H1 (cell line): ENCODE results near the gene GRID1. TPM values are rescaled to one million over a fixed set of nuclear protein-coding genes. Genes with fewer than 3 reads are reported as not detected.

ENCODE experiments used
- CTCF ChIA-PET: fragments of 300-600 bp; sonication (Branson Sonifier 250); formaldehyde crosslinking; loops from one replicate; lab custom pipeline; 2021; ENCODE audit not compliant: partially characterized antibody; lab: Charles Lee
- POLR2A ChIA-PET: fragments of 300-600 bp; sonication (Branson Sonifier 250); formaldehyde crosslinking; loops from one replicate; lab custom pipeline; 2021; ENCODE audit warnings: inconsistent platforms; ENCODE audit not compliant: partially characterized antibody; lab: Charles Lee
- DNase-seq, 2 experiments: peaks; one replicate each; pipeline versions ENCODE4 v3.0.0 to v3.0.0-alpha.2; 2010 to 2022; ENCODE audit warnings: low spot score in 2 of 2, low read depth in 1 of 2, mixed read lengths in 1 of 2
- FAIRE-seq: peaks from 2 replicates; lab custom pipeline; 2011; peaks lifted over from hg19 to GRCh38; lab: Jason Lieb, UNC
- H2AFZ ChIP-seq: 2 replicates; pipeline ENCODE4 v1.8.1; 2012; ENCODE audit warnings: low read length, inconsistent platforms
- H2AK5ac ChIP-seq: 2 replicates; pipeline ENCODE4 v1.6.1; 2013; ENCODE audit warnings: low read depth, low read length
- H2BK120ac ChIP-seq: replicated peaks from 2 replicates; pipeline ENCODE3; 2013; ENCODE audit warnings: low read depth, low read length, inconsistent platforms
- H2BK12ac ChIP-seq: 2 replicates; pipeline ENCODE4 v1.6.1; 2013; ENCODE audit warnings: low read depth, low read length
- H2BK15ac ChIP-seq: 2 replicates; pipeline ENCODE4 v1.6.1; 2013; ENCODE audit warnings: low read length
- H2BK20ac ChIP-seq: 2 replicates; pipeline ENCODE4 v1.6.1; 2013; ENCODE audit warnings: low read length
- H2BK5ac ChIP-seq: 2 replicates; pipeline ENCODE4 v1.6.1; 2013; ENCODE audit warnings: low read depth, low read length
- H3K14ac ChIP-seq: 2 replicates; pipeline ENCODE4 v1.6.1; 2013; ENCODE audit warnings: inconsistent platforms; ENCODE audit not compliant: insufficient read length
- H3K18ac ChIP-seq: 2 replicates; pipeline ENCODE4 v1.6.1; 2013; ENCODE audit warnings: low read length; ENCODE audit errors: extremely low read depth
- H3K23ac ChIP-seq: 2 replicates; pipeline ENCODE4 v1.6.1; 2013; ENCODE audit warnings: inconsistent platforms; ENCODE audit not compliant: insufficient read length
- H3K23me2 ChIP-seq: 2 replicates; pipeline ENCODE4 v1.6.1; 2013; ENCODE audit warnings: low read depth, low read length
- H3K27ac ChIP-seq: 2 replicates; pipeline ENCODE4 v1.6.1; 2011; ENCODE audit warnings: low read depth, low read length, inconsistent platforms
- H3K27me3 ChIP-seq, 4 experiments: replicated peaks in 1 of 4; 1 replicate in 1 of 4; 2 replicates in 3 of 4; pipeline versions ENCODE4 v1.6.1 to v1.8.1; 2011 to 2013; ENCODE audit warnings: low read length in 3 of 4, mild to moderate bottlenecking in 3 of 4, inconsistent platforms in 2 of 4, mixed read lengths in 2 of 4, moderate library complexity in 1 of 4; ENCODE audit not compliant: control insufficient read depth in 3 of 4, insufficient read depth in 3 of 4; ENCODE audit errors: extremely low read depth in 1 of 4
- H3K36me3 ChIP-seq, 4 experiments: 2 replicates each; pipeline versions ENCODE4 v1.6.1 to v1.8.1; 2011 to 2013; ENCODE audit warnings: mild to moderate bottlenecking in 4 of 4, low read length in 3 of 4, moderate library complexity in 2 of 4, control low read depth in 1 of 4, inconsistent platforms in 1 of 4; ENCODE audit not compliant: insufficient read depth in 4 of 4, control insufficient read depth in 2 of 4
- H3K4ac ChIP-seq: replicated peaks from 2 replicates; pipeline ENCODE3; 2013; ENCODE audit warnings: low read length, low read depth, mixed read lengths, inconsistent platforms; ENCODE audit not compliant: insufficient read length
- H3K4me1 ChIP-seq, 4 experiments: replicated peaks in 1 of 4; 1 replicate in 1 of 4; 2 replicates in 3 of 4; pipeline versions ENCODE4 v1.6.1 to v1.8.1; 2011 to 2013; ENCODE audit warnings: low read length in 3 of 4, inconsistent platforms in 2 of 4, mixed read lengths in 1 of 4; ENCODE audit not compliant: insufficient read depth in 4 of 4, control insufficient read depth in 3 of 4
- H3K4me2 ChIP-seq, 2 experiments: 2 replicates each; pipeline versions ENCODE4 v1.6.1 to v1.8.1; 2011 to 2013; ENCODE audit warnings: low read depth in 2 of 2, low read length in 2 of 2, control low read depth in 1 of 2, inconsistent platforms in 1 of 2, mild to moderate bottlenecking in 1 of 2; ENCODE audit not compliant: insufficient read depth in 1 of 2
- H3K4me3 ChIP-seq, 4 experiments: fragments of 200-600, 300-600 bp in 1 of 4; sonication (generic), shearing (Covaris generic), sonication (Bioruptor Twin) in 1 of 4; 2 replicates each; pipeline versions ENCODE4 v1.5.1 to v1.8.1; 2011 to 2016; ENCODE audit warnings: low read length in 4 of 4, low read depth in 3 of 4, control low read depth in 2 of 4, inconsistent platforms in 2 of 4, mild to moderate bottlenecking in 2 of 4, mixed read lengths in 1 of 4, moderate library complexity in 1 of 4; ENCODE audit not compliant: insufficient read depth in 2 of 4; ENCODE audit errors: extremely low read depth in 1 of 4
- H3K56ac ChIP-seq: replicated peaks from 2 replicates; pipeline ENCODE3; 2013; ENCODE audit warnings: low read depth, mild to moderate bottlenecking, mixed read lengths, low read length, inconsistent platforms; ENCODE audit not compliant: insufficient read length
- H3K79me1 ChIP-seq: 2 replicates; pipeline ENCODE4 v1.6.1; 2013; ENCODE audit warnings: low read depth, low read length, control low read depth
- H3K79me2 ChIP-seq, 2 experiments: 2 replicates each; pipeline versions ENCODE4 v1.6.1 to v1.8.1; 2012 to 2013; ENCODE audit warnings: low read length in 2 of 2, mild to moderate bottlenecking in 2 of 2, inconsistent platforms in 1 of 2; ENCODE audit not compliant: insufficient read depth in 2 of 2, control insufficient read depth in 1 of 2
- H3K9ac ChIP-seq, 4 experiments: replicated peaks in 1 of 4; 1 replicate in 1 of 4; 2 replicates in 3 of 4; pipeline versions ENCODE4 v1.6.1 to v1.8.1; 2011 to 2013; ENCODE audit warnings: low read depth in 3 of 4, low read length in 3 of 4, control low read depth in 2 of 4, mild to moderate bottlenecking in 2 of 4, moderate library complexity in 2 of 4, inconsistent platforms in 1 of 4; ENCODE audit errors: extremely low read depth in 1 of 4
- H3K9me3 ChIP-seq, 2 experiments: 2 replicates each; pipeline versions ENCODE4 v1.6.1 to v1.8.1; 2012 to 2013; ENCODE audit warnings: mild to moderate bottlenecking in 2 of 2, moderate library complexity in 2 of 2, control low read depth in 1 of 2, inconsistent platforms in 1 of 2, low read depth in 1 of 2, low read length in 1 of 2, mixed read lengths in 1 of 2; ENCODE audit not compliant: insufficient read depth in 2 of 2
- H4K20me1 ChIP-seq, 2 experiments: replicated peaks in 1 of 2; 2 replicates each; pipeline versions ENCODE3 to v1.8.1; 2011 to 2013; ENCODE audit warnings: inconsistent platforms in 2 of 2, low read length in 2 of 2, mild to moderate bottlenecking in 1 of 2; ENCODE audit not compliant: insufficient read depth in 2 of 2, control insufficient read depth in 1 of 2
- H4K5ac ChIP-seq: 2 replicates; pipeline ENCODE4 v1.6.1; 2013; ENCODE audit warnings: low read length, low read depth, mixed read lengths, inconsistent platforms; ENCODE audit not compliant: insufficient read length
- H4K8ac ChIP-seq: 2 replicates; pipeline ENCODE4 v1.8.0; 2013; ENCODE audit warnings: mild to moderate bottlenecking, moderate library complexity, low read length, inconsistent platforms; ENCODE audit not compliant: insufficient read depth; ENCODE audit errors: extremely low read depth
- H4K91ac ChIP-seq: replicated peaks from 2 replicates; pipeline ENCODE3; 2013; ENCODE audit warnings: low read length, mixed read lengths, inconsistent platforms; ENCODE audit not compliant: insufficient read length
- MAFK ChIP-seq: IDR thresholded peaks from 2 replicates; pipeline ENCODE4 v1.6.1; 2012; ENCODE audit warnings: low read depth, mild to moderate bottlenecking, improper control_type of control experiment, low read length
- ZNF274 ChIP-seq: IDR thresholded peaks from 2 replicates; pipeline ENCODE4 v1.7.0; 2012; ENCODE audit warnings: low read length, borderline replicate concordance; ENCODE audit errors: extremely low read depth
- WGBS, 2 experiments: shearing (Covaris generic) in 1 of 2; methylation state at CpG; one replicate each; pipeline versions ENCODE4 v1.1.6 to v1.1.7; 2013 to 2015; ENCODE audit warnings: low lambda C conversion rate in 2 of 2, mixed read lengths in 2 of 2, inconsistent platforms in 1 of 2, low coverage in 1 of 2, missing lambda C conversion rate in 1 of 2; ENCODE audit not compliant: insufficient replicate concordance in 2 of 2, insufficient coverage in 1 of 2, insufficient read length in 1 of 2; ENCODE audit errors: extremely low coverage in 1 of 2, missing lambda C conversion rate in 1 of 2; 5-methylcytosine and 5-hydroxymethylcytosine counted together
- polyA plus RNA-seq, 7 experiments: library from polyadenylated mRNA; depleted of rRNA in 3 of 7; stranded (reverse) in 5 of 7; unstranded in 2 of 7; fragments of >200 nt in 5 of 7; fragments of 200-250 nt in 2 of 7; gene quantifications; 1 replicate in 5 of 7; 2 replicates in 1 of 7; 4 replicates in 1 of 7; pipeline versions ENCODE4 v1.2.1 to v1.2.3, GENCODE V29; 2011 to 2013; ENCODE audit warnings: missing spikeins in 2 of 7, mixed read lengths in 2 of 7
- total RNA-seq: library from RNA; stranded (reverse); fragmentation: NEBNext Ultra II Directional; extraction: Animal tissue kit (Norgen Biotek cat#: 25700); gene quantifications from 2 replicates; pipeline ENCODE4 v1.2.1, GENCODE V29; 2021

The GRID1 gene
- total and polyA plus RNA-seq, 2 of the 8 experiments (the other 6 are each of a cell fraction or from before 2014, with no cell fraction given) = 0.22 to 0.30 TPM

- Histone ChIP-seq H4K20me1 (no peaks in the 10 kb centered on the region), H2BK15ac (no peak overlapping the region), H3K4me1 (no peaks in the 10 kb centered on the region), H3K9ac (no peak overlapping the region), H3K4ac (no peak overlapping the region), H4K91ac (no peak overlapping the region), H2BK120ac (no peak overlapping the region), H4K5ac (no peak overlapping the region), H2BK20ac (no peak overlapping the region), H3K27ac (no peak overlapping the region), H3K79me1 (no peaks in the 10 kb centered on the region), H3K79me2 (no peaks in the 10 kb centered on the region), H3K4me3 (no peak overlapping the region), H2BK12ac (no peak overlapping the region), H3K23ac (no peak overlapping the region), H3K14ac (no peak overlapping the region), H2AK5ac (no peak overlapping the region), H2AFZ (no peak overlapping the region), H3K18ac (no peak overlapping the region), H2BK5ac (no peak overlapping the region), H3K36me3 (no peaks in the 10 kb centered on the region), H3K56ac (no peak overlapping the region), H3K9me3 (no peaks in the 10 kb centered on the region), H4K8ac (no peak overlapping the region), H3K27me3 (no peaks in the 10 kb centered on the region; a peak in 1 of 7 replicates), H3K23me2 (no peaks in the 10 kb centered on the region), H3K4me2 (no peak overlapping the region)
- WGBS, 2 experiments = 100% methylated on average over 1 of the region's 1 CpG; no CpG with 5 or more reads in 1 of the 2 experiments
- no peak for FAIRE-seq
- no peak for DNase-seq
- TF ChIP-seq MAFK (no peak), ZNF274 (no peak)
- ChIA-PET POLR2A (no interaction called here), CTCF (no interaction called here)
These were observed 362.3 kb downstream of the GRID1 start for GRCh38 chr10:86004337-86004736.
